T-helper 1 cell (primary cell): ENCODE measurements around the gene CIT.

Experiments used
- DNase-seq, 5 donors: peaks; one replicate each; pipeline ENCODE4 v3.0.0-alpha.2; 2012 to 2020

The CIT gene

DNA sequence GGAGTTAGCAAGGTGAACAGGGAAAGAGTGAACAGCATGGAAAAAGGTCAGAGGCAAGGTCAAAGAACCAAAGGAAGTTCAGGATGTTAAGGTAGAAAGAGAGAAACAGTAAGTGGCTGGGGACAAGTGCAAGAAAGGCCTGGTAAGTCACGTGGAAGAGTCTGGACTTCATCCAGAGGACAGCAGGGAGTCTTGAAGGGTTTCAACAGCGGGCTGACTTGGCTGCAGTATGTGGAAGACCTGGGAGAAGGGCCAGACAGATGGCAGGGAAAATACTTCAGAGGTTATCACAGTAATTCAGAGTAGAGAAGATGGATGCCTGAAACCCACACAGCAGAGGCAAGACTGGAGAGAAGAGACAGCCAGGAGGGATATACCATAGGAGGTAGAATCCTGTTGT lies 34.0 kb downstream of the CIT start:
- no peak for DNase-seq

DNA sequence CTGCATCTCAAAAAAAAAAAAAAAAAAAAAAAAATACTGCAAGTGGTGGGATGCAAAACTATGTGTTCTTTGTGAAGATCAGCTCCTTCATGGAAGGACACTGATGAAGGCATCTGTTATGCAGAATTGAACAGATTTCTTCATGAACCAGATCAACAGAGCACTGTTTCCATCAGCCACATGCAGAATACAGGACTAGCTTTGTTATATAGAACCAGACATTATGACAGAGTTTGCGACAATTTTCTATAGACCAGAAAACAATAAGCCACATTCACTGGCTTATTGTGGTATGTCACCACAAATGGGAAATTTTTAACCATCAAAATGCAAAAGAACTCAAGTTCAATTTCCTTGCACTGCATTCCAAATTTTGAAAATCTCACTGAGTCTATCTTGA lies 34.7 kb downstream of the CIT start:
- no peak for DNase-seq

- no peak for DNase-seq
Measured at GRCh38 chr12:119841433-119842210, 35.5 kb downstream of the CIT start.

- no peak for DNase-seq
Measured at GRCh38 chr12:119840582-119840981, 36.5 kb downstream of the CIT start.

- DNase-seq = no peak
Measured at GRCh38 chr12:119840168-119840567, 37.0 kb downstream of the CIT start.

- DNase-seq = no peak
Measured at GRCh38 chr12:119838826-119839600, 38.1 kb downstream of the CIT start.

- DNase-seq = no peak
Measured at GRCh38 chr12:119836781-119837180, 40.3 kb downstream of the CIT start.

DNA sequence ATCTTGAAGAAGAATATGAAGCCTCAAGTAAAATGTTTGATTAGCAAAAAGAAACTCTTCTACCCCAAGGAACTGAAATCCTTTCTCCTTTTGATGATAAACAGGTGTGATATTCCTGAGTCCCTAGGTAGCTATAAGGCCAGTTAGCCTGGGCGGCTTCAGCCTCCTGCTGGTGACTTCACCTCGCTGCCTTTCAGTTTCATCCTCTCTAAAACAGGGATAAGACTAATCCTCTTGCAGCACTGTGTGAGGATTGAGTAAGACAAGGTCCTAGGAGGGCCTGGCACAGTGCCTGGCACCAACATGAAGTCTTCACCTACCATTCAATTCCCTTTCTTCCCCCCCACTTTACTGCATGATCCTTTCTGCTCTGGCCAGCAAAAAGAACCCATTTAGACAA lies 42.1 kb downstream of the CIT start:
- no peak for DNase-seq

GRCh38 chr12:119829439-119829838 lies 47.7 kb downstream of the CIT start:
- peak in 1 of 5 donors; percentile 2 for DNase-seq

GRCh38 chr12:119828300-119828699 lies 48.8 kb downstream of the CIT start:
- DNase-seq = peak in 1 of 5 donors; percentile 31

DNA sequence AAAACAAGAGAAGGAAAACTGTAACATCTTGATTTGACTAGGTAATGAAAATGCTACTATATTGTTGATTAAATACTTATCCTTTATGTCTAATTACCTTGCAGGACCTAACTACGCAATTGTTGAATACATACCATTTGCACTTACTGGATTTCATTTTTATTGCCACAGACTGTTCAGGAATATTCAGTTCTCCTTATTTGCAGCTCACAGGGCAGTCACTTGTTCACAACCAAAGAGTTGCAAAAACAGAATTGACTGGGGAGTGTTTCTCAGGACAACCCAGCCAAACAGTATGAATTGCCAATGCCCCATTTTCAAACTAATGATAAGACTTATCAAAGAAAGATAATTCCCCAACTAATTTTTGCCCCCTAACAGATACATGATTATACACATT lies 49.4 kb downstream of the CIT start:
- no peak for DNase-seq

GRCh38 chr12:119826661-119827445 lies 50.3 kb downstream of the CIT start:
- DNase-seq = no peak

GRCh38 chr12:119825262-119825661 lies 51.9 kb downstream of the CIT start:
- no peak for DNase-seq

DNA sequence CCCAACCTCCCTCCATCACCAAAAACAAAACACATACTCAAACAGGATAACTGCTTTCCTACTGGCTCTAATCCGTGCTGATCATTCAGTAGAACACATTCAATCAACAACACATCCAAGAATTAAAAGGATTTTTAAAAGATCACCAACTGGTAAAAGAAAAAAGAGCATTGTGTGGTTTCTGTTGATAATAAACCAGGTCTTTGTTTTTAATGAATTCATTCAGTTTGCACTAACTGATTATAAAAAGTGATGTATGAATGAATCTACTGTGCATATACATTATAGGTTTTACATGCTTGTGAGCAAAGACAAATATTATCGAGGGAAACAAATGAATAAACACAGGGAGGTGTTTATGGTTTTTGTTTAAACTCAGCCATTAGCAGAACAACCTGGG lies 55.1 kb downstream of the CIT start:
- DNase-seq = no peak

DNA sequence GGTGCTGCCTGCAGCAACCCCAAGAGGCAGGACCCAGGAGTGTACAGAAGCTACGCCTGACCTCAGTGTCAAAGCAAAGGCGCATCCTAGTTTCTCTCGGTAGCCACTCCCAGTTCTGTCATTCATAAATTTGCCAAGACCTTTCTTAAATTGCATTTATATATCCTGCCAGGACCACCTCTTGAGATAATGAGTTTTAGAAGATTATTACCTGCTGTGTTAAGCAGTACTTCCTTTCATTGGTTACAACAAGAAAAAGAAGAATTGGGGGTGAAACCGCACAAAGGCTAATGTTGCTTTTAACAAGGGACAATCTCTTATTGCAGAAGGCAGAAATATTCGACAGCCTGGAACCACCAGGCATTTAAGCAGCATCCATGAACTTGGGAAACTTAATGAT lies 57.8 kb downstream of the CIT start:
- DNase-seq = no peak

GRCh38 chr12:119817546-119818343 lies 59.4 kb downstream of the CIT start:
- no peak for DNase-seq

- DNase-seq = peak in 1 of 5 donors; percentile 4
Measured at GRCh38 chr12:119809023-119809422, 68.1 kb downstream of the CIT start.

DNA sequence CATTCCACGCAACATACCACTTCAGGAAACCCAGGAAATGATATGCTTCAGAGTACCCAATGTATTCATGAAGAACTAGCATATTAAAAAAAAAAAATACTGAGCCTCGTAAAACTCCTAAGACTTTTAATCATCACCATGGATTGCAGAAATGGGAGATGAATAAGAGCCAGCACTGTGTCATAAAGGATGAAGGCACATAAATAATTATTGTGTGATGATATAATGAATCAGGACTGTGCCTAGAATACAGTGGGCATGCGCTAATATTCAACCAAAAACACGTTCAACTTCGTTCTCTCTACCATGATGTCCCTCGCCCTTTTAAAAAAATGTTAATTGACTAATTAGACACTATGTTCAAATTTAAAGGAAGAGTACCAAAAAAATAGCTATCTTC lies 68.7 kb downstream of the CIT start:
- no peak for DNase-seq

- no peak for DNase-seq
Measured at GRCh38 chr12:119807380-119807779, 69.7 kb downstream of the CIT start.

GRCh38 chr12:119804011-119804641 lies 73.0 kb downstream of the CIT start:
- no peak for DNase-seq

GRCh38 chr12:119803381-119803791 lies 73.7 kb downstream of the CIT start:
- DNase-seq = no peak

DNA sequence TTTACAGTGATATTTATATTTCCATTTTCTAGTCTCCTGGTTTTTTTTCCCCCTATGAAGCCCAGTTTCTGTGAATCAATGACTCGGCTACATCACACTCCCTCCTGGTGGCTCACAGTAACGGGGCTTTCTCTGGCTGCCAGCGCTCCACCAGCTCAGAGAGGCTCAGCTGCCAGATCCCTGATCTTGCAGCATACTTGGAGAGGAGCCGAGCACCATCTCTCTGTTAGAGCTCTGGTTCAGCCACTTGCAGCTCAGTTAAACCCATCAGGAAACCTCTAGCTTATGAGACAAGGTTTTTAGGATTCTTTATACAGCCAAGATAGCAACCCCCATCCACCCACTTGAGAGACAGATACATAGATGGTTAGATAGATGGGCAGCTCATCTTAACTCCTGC lies 74.6 kb downstream of the CIT start:
- DNase-seq = no peak
